ENCODE data around the gene BMP8B.
"Not testable (repeated sequence)": the region's sequence is repeated elsewhere in the genome, so short reads cannot be mapped to it uniquely, and the experiment has no call there.

The BMP8B gene

DNA sequence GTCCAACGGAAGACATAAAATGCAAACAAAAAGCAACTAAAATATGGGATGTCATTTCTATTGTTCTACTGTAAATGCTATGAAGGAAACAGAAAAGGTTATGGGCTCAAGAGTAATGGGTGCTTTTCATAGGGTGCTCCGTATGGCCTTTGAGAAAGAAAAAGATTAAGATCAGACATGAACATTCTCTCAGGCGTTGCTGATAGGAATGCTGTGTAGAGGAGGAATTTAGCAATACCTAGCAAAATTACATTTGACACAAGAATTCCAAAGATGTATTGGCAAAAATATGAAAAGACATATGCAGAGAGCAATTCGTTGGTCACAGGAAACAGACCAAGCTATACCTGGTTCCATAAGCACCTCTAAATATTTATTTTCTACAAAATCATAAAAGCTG is 11.8 kb downstream of the BMP8B start:
- no peak for DNase-seq

DNA sequence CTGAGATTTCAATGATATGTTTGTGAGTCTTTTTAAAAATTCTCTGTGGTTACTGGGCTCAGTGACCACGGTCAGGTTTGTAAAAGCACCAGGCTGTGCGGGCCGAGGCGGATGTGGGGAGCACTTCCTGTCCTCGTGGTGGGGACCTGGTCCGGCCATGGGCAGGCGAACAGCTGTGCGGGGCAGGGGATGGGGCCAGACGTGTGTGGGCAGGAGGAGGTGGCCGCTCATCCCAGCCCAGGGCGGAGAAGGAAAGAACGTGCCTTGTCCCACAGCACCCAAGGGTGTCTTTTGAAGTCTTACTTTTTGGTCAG is 12.3 kb downstream of the BMP8B start:
- DNase-seq: no peak

GRCh38 chr1:39775676-39776399 is 12.8 kb downstream of the BMP8B start:
- DNase-seq: not testable (repeated sequence)

DNA sequence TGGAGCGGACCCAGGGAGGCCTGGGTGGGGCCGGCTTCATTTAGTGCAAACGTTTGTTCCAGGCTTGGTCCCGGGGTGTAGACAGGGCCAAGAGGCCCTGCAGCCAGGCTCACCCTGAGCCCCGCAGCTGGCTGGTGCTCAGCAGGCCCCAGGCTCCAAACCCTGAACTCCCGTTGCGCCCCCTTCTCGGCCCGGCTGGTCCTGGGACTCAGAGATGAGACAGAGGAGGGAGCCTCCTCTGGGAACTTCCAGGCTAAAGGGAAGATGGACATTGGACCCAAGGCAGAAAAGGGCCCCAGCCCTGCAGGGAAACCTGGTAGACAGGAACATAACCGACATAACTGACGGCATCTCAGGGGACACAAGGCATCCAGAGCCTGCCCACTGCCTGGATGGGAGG is 13.5 kb downstream of the BMP8B start:
- DNase-seq: not testable (repeated sequence)

DNA sequence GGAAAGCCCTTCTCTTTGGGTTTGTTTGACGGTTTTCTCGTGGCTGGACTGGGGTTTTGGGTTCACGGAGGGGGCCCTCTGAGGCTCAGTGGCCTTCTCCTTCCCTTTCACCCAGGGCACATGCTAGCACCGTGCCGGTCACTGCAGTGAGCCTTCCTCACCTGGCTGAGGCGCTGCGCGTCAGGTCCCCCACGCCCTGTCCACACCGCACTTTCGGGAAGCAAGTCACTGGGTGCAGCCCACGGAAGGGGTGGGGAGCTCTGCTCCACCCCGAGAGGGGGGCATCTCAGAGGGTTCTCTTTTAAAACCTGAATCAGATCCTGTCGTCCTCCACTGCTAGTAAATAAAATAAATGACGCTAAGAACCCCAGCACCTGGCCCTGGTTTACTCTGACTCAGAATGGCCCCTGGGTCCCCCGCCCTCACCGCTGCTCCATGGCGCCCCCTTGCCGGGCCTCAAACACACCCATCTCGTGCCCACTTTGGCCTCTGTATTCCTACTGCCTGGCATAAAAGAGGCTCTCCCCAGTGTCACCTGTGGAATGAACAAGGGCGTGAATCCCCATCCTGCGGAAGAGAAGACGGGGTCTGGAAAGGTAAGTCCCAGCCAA is 15.2 kb downstream of the BMP8B start:
- DNase-seq: not testable (repeated sequence)

GRCh38 chr1:39771022-39771532 is 17.6 kb downstream of the BMP8B start, which contains the start of gene OXCT2:
Gene OXCT2 (minus strand): TSS chr1:39771348. CDS start chr1:39771255, 93 bp downstream.
- not testable (repeated sequence) for DNase-seq

- not testable (repeated sequence) for DNase-seq
Observed at GRCh38 chr1:39770100-39771021, 18.3 kb downstream of the BMP8B start.

DNA sequence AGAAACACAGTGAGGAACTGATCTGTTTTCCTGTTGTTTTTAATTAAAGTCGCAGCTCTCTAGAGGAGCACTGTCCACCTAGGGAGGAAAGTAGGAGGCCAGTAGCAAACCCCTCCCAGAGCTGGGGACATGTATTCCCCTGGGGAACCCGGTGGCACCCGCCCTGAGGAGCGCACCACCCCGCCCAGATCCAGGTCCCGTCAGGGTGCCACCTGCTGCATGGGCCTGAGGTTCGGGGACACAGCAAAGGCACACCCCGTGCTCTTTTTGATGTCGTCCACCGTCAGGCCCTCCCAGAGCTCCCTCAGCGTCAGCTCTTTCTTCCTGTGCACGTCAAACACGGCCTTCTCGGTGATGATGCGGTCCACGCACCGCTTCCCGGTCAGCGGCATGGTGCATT is 19.2 kb downstream of the BMP8B start:
- not testable (repeated sequence) for DNase-seq

DNA sequence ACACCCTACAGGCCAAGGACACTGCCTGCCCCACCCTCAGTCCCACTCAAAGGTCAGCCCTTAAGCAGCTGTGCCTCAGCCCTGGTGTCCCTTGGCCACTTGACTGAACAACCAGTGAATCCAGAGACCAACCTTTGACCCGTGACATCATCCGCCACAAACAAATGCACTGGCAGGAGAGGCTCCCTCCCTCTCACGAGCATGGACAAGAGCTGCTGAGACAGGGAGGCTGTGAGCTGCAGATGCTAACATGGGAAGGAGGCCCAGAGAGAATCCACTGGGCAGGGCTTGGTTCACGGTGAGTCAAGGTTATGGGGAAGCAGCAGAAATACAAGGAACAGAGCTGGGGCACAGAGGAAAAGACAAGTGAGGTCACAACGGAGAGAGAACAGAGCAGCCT is 22.2 kb downstream of the BMP8B start:
- DNase-seq: not testable (repeated sequence)

DNA sequence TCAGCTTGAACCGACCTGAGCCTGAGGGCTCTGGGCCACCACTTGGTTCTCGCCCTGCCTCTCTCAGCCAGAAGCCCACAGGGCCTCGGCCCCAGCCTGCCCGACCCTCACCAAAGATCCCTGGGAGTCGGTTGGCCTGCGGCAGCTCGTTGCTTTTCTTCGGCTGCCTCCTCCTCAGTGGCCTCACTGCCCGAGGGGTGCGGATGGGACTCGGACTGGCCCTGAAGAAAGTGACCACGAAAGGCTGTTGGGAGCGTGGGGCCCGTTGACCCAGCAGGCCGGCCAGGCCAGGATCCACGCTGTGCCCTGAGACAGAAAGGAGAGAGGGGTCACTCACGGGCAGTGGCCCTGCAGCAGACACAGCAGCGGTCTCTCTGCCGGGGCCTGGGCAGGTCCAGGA is 24.2 kb downstream of the BMP8B start:
- not testable (repeated sequence) for DNase-seq

GRCh38 chr1:39763619-39764374 is 24.9 kb downstream of the BMP8B start:
- not testable (repeated sequence) for DNase-seq

GRCh38 chr1:39762550-39763540 is 25.8 kb downstream of the BMP8B start:
- DNase-seq: no peak

GRCh38 chr1:39761557-39762260 is 27.0 kb downstream of the BMP8B start:
- no peak for DNase-seq

DNA sequence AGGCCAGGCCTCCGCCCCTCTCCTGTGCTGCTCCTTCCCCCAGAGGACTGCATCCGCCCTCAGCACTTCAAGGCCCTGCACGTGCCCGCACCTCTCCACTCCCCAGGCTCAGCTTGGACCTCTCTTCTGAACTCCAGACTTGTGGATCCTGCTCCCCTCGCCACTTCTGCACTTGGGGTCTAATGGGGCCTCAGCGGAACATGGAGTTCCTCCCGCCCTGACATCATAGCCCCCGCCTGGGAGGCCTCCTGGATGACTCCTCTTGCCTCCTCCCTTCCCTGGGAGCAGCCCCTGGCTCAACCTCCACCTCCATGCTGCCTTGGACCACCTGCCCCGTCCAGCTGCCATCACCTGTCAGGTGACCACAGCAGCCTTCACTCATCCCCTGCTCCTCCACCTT is 27.6 kb downstream of the BMP8B start:
- DNase-seq: no peak

DNA sequence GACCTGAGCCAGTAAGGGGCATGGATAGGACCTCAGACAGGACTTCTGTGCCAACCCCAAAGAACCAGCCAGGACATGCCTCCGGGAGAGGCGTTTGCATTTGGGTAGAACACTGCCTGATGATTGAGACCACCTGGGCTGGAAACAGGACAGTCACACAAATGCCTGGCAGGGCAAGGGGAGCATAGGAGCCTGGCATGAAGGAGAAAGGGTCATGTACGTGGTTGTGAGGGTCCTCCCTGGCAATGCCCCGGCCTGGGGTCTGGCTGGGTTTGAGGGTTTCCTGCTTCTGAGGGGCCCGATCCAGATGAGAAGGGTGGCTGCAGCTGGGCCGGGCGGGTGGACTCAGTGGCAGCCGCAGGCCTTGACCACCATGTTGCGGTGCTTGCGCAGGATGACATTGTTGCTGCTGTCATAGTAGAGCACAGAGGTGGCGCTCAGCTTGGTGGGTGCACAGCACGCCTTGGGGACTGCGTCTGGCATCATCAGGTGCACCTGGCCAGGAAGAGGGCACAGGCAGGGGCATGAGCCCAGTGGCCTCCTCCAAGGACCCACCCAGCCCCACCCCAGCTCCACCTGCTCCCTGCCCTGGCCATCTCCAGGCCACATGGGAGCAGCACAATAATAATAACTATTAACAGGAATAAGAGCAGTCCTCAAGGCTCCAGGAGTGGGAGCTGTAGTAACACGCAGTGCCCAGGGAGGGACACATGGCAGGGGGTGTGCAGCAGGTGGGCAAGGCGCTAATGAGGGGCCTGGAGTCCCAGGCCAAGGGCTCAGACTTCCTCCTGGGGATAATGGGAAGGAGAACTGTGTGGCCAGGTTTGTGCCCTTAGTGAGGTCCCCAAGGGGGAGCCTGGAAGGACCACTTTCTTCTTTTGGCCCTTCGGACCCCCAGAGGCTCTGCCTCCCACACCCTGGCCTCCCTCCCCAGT is 28.3 kb downstream of the BMP8B start:
- DNase-seq: no peak

DNA sequence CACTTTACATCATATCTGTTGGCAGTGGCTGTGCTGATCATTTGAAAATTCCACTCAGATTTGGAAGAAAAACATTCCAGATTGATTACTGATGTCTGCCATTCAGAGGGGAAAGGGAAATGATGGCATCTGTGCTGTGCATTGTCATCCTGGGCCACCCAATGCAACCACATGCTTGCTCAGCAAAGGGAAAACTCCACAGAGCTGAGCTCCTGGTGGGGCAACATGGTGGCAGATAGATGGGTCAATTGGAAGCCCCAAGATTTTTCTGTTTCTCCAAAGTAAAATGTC is 29.3 kb downstream of the BMP8B start:
- no peak for DNase-seq

DNA sequence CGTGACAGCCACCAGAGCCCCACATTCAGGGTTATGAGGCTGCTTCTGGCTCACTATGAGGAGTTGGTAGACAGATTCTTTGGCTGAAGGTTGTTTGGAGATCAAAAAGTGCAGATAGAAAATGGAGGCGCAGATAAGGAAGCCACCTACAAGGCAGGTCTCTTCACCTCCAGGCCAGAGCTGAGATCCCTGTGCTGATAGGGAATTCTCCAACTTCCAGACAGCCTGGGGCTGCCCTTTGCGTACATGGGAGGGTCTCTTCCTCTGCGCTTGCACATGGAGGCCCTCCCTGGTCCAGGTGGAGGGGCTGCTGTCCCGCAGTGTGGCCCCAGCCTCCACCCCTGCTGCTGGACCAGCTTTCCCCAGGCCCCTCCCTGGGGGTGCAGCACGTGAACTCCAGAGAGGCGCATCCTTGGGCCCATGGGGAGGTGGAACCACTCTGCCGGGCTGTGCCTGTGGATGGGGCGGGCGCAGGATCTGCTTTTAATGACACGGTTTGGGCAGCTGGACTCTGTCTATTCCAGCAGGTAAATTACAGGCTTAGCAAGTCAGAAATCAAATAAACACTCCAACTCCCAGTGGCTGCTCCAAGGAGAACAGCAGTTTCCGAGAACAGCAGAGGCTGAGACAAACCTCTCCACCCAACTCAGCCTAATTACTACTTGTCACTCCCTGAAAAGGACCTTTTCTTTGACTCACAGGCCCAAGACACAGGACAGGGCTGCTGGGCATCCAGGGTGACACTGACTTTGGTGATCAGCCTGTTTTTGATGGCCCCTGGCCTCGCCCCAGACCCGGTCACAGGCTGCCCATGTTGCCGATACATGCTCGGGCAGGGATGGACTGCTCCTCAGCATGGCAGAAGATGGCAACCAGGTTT is 29.9 kb downstream of the BMP8B start:
- DNase-seq: no peak

- DNase-seq: no peak
Observed at GRCh38 chr1:39757501-39757900, 31.2 kb downstream of the BMP8B start.

Data from cerebellar nuclear complex (tissue), 1 donor.